ENCODE data around the gene RALGAPA2.

DNA sequence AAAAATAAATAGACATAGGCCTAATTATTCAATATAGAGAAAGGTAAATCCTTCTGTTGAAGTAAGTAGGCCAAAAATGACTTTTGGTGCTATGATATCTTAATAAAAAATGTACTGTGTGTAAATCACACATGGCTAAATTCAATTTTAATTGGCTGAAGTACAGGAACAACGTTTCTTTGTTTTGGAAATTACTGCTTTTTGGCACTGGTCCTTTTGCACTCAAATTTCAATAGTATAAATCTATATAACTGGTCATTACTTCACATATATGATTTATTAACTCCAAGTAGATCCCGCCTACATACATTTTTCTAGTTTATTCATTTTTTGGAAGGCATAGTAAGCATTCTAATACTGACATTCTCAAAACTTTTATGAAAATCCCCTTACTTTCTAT lies 114.5 kb downstream of the RALGAPA2 start:
- TF ChIP-seq CTCF (IDR thresholded peaks at IDR 0.05) = no peak
- no peak for TF ChIP-seq EP300 (IDR thresholded peaks at IDR 0.05)
- no peak for TF ChIP-seq POLR2A (IDR thresholded peaks at IDR 0.05; ENCODE audit: low read depth)

Measured in esophagus muscularis mucosa (tissue), 4 donors.